SH-SY5Y (cell line): Measurements from ENCODE around the gene AGBL1.

ENCODE experiments used
- GATA2 ChIP-seq: IDR thresholded peaks from 2 replicates; pipeline ENCODE4 v1.6.1; 2011; ENCODE audit warnings: mild to moderate bottlenecking, low read depth, low read length
- GATA3 ChIP-seq: IDR thresholded peaks from 2 replicates; pipeline ENCODE4 v1.6.1; 2011; ENCODE audit warnings: low read depth, mild to moderate bottlenecking, low read length, moderate library complexity

The AGBL1 gene

GRCh38 chr15:86329311-86330013, 249.8 kb downstream of the AGBL1 start:
- TF ChIP-seq GATA2: no peak

- TF ChIP-seq GATA3: no peak
- TF ChIP-seq GATA2: no peak
Observed at GRCh38 chr15:86333819-86334218, 254.1 kb downstream of the AGBL1 start.

GRCh38 chr15:86336051-86336788, 256.5 kb downstream of the AGBL1 start:
- TF ChIP-seq GATA2 (no peak), GATA3 (no peak)

- TF ChIP-seq GATA2 (no peak), GATA3 (no peak)
Observed at GRCh38 chr15:86337071-86337470, 257.4 kb downstream of the AGBL1 start.

GRCh38 chr15:86347245-86347644, 267.6 kb downstream of the AGBL1 start:
- TF ChIP-seq GATA2 (no peak), GATA3 (no peak)

GRCh38 chr15:86349565-86349964, 269.9 kb downstream of the AGBL1 start:
- no peak for TF ChIP-seq GATA3
- TF ChIP-seq GATA2: no peak

- TF ChIP-seq GATA3 (no peak), GATA2 (no peak)
Observed at GRCh38 chr15:86353213-86353612, 273.5 kb downstream of the AGBL1 start.

GRCh38 chr15:86355361-86355760, 275.7 kb downstream of the AGBL1 start:
- TF ChIP-seq GATA2 (no peak), GATA3 (no peak)

- no peak for TF ChIP-seq GATA3
- TF ChIP-seq GATA2: no peak
Observed at GRCh38 chr15:86355801-86356200, 276.1 kb downstream of the AGBL1 start.

- TF ChIP-seq GATA3 (no peak), GATA2 (no peak)
Observed at GRCh38 chr15:86362555-86362954, 282.9 kb downstream of the AGBL1 start.

GRCh38 chr15:86373147-86373546, 293.5 kb downstream of the AGBL1 start:
- TF ChIP-seq GATA2: no peak

- TF ChIP-seq GATA3 (no peak), GATA2 (no peak)
Observed at GRCh38 chr15:86375733-86376280, 296.1 kb downstream of the AGBL1 start.

GRCh38 chr15:86377914-86378313, 298.2 kb downstream of the AGBL1 start:
- TF ChIP-seq GATA2 (no peak), GATA3 (no peak)

GRCh38 chr15:86382341-86382740, 302.7 kb downstream of the AGBL1 start:
- TF ChIP-seq GATA2: no peak

- TF ChIP-seq GATA3 (peak; percentile 30; the same call in 1 of the 2 replicates), GATA2 (no peak; the same call in 1 of the 2 replicates)
Observed at GRCh38 chr15:86383611-86384010, 303.9 kb downstream of the AGBL1 start.

- TF ChIP-seq GATA2: no peak
- TF ChIP-seq GATA3: no peak
Observed at GRCh38 chr15:86384186-86384585, 304.5 kb downstream of the AGBL1 start.
